ENCODE measurements around the gene CFAP410.

DNA sequence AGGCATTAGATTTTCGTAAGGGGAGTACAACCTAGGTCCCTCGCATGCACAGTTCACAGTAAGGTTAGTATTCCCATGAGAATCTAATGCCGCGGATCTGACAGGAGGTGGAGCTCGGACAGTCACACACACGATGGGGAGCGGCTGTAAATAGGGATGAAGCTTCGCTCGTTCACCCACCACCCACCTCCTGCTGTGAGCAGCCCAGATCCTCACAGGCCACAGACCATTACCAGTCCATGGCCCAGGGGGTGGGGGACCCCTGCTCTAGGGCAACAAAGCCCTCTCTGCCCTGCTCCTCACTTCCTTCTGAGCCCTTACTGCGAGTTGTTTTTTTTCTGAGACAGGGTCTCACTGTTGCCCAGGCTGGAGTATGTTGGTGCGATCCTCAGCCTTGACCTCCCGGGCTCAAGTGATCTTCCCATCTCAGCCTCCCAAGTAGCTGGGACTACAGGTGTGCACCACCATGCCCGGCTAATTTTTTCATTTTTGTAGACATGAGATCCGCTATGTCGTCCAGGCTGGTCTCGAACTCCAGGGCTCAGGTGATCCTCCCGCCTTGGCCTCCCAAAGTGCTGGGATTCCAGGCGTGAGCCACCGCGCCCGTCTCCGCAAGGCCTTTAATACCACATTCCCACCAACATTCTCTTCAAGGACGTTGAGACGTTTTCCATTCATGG lies 35.6 kb upstream of the CFAP410 start:
- no peak for TF ChIP-seq CTCF (IDR thresholded peaks at IDR 0.05)
- TF ChIP-seq POLR2A (IDR thresholded peaks at IDR 0.05), result no peak

Data from uterus (tissue), 2 donors.